Mesenchymal stem cell (in vitro differentiated cells and primary cell): ENCODE results near the gene YJU2.

Source experiments
- DNase-seq: peaks from one replicate; pipeline ENCODE4 v3.0.0-alpha.2; 2013
- H2AFZ ChIP-seq: one replicate; pipeline ENCODE4 v1.6.1; 2013; ENCODE audit warnings: low read depth, mild to moderate bottlenecking, control low read depth, inconsistent platforms, low read length, moderate library complexity
- H2AK5ac ChIP-seq: 2 replicates; pipeline ENCODE4 v1.6.1; 2013; ENCODE audit warnings: low read length, moderate library complexity, mild to moderate bottlenecking, inconsistent platforms; ENCODE audit not compliant: severe bottlenecking
- H2BK120ac ChIP-seq: one replicate; pipeline ENCODE4 v1.6.1; 2013; ENCODE audit warnings: low read depth, mild to moderate bottlenecking, inconsistent platforms, low read length, moderate library complexity
- H2BK12ac ChIP-seq, 2 experiments: one replicate each; pipeline ENCODE4 v1.6.1; 2013; ENCODE audit warnings: inconsistent platforms in 2 of 2, low read length in 2 of 2, mild to moderate bottlenecking in 2 of 2, moderate library complexity in 2 of 2, control low read depth in 1 of 2
- H2BK15ac ChIP-seq: one replicate; pipeline ENCODE4 v1.6.1; 2013; ENCODE audit warnings: mild to moderate bottlenecking, low read depth, inconsistent platforms; ENCODE audit not compliant: poor library complexity, severe bottlenecking
- H2BK5ac ChIP-seq: 2 replicates; pipeline ENCODE4 v1.6.1; 2013; ENCODE audit warnings: low read depth, mild to moderate bottlenecking, low read length, control low read depth, inconsistent platforms; ENCODE audit not compliant: poor library complexity, severe bottlenecking
- H3K14ac ChIP-seq, 2 experiments: one replicate each; pipeline ENCODE4 v1.6.1; 2013; ENCODE audit warnings: inconsistent platforms in 2 of 2, low read length in 2 of 2, control low read depth in 1 of 2, mild to moderate bottlenecking in 1 of 2, moderate library complexity in 1 of 2
- H3K18ac ChIP-seq, 2 experiments: one replicate each; pipeline ENCODE4 v1.6.1; 2013; ENCODE audit warnings: inconsistent platforms in 2 of 2, low read length in 2 of 2, control low read depth in 1 of 2, low read depth in 1 of 2, mild to moderate bottlenecking in 1 of 2
- H3K23ac ChIP-seq, 2 experiments: one replicate each; pipeline ENCODE4 v1.6.1; 2013; ENCODE audit warnings: inconsistent platforms in 2 of 2, low read length in 2 of 2, mild to moderate bottlenecking in 2 of 2, moderate library complexity in 2 of 2, control low read depth in 1 of 2
- H3K27ac ChIP-seq: 2 replicates; pipeline ENCODE4 v1.5.1; 2013; ENCODE audit warnings: mild to moderate bottlenecking, moderate library complexity, low read length, control low read depth, inconsistent platforms; ENCODE audit not compliant: poor library complexity, severe bottlenecking
- H3K27me3 ChIP-seq, 2 experiments: 2 replicates each; pipeline versions ENCODE4 v1.6.1 to v1.7.0; 2013; ENCODE audit warnings: low read length in 2 of 2, mild to moderate bottlenecking in 2 of 2, moderate library complexity in 2 of 2, control low read depth in 1 of 2, inconsistent platforms in 1 of 2; ENCODE audit not compliant: control insufficient read depth in 1 of 2, insufficient read depth in 1 of 2
- H3K36me3 ChIP-seq, 2 experiments: 2 replicates each; pipeline versions ENCODE4 v1.6.1 to v1.7.0; 2013; ENCODE audit warnings: low read length in 2 of 2, control low read depth in 1 of 2, inconsistent platforms in 1 of 2, low read depth in 1 of 2, mild to moderate bottlenecking in 1 of 2; ENCODE audit not compliant: insufficient read depth in 2 of 2, control insufficient read depth in 1 of 2
- H3K4ac ChIP-seq, 2 experiments: one replicate each; pipeline ENCODE4 v1.6.1; 2013; ENCODE audit warnings: inconsistent platforms in 2 of 2, low read length in 2 of 2, mild to moderate bottlenecking in 2 of 2, moderate library complexity in 2 of 2, control low read depth in 1 of 2, low read depth in 1 of 2
- H3K4me1 ChIP-seq: 2 replicates; pipeline ENCODE4 v1.6.1; 2013; ENCODE audit warnings: low read depth, low read length, control low read depth; ENCODE audit not compliant: control insufficient read depth, insufficient read depth
- H3K4me2 ChIP-seq: 2 replicates; pipeline ENCODE4 v1.6.1; 2013; ENCODE audit warnings: low read length, mild to moderate bottlenecking, inconsistent platforms; ENCODE audit not compliant: poor library complexity, severe bottlenecking
- H3K4me3 ChIP-seq, 2 experiments: 2 replicates each; pipeline versions ENCODE4 v1.5.1 to v1.7.0; 2013; ENCODE audit warnings: low read length in 2 of 2, mild to moderate bottlenecking in 2 of 2, control low read depth in 1 of 2, low read depth in 1 of 2; ENCODE audit not compliant: insufficient read depth in 1 of 2
- H3K79me1 ChIP-seq: replicated peaks from 2 replicates; pipeline ENCODE4 v1.6.1; 2013; ENCODE audit warnings: mild to moderate bottlenecking, control low read depth, low read length, inconsistent platforms; ENCODE audit not compliant: poor library complexity, severe bottlenecking
- H3K9ac ChIP-seq: 2 replicates; pipeline ENCODE4 v1.7.0; 2013; ENCODE audit warnings: mild to moderate bottlenecking, low read length, moderate library complexity
- H3K9me3 ChIP-seq: 2 replicates; pipeline ENCODE4 v1.7.0; 2013; ENCODE audit warnings: mild to moderate bottlenecking, low read length; ENCODE audit not compliant: control insufficient read depth
- H4K8ac ChIP-seq: one replicate; pipeline ENCODE4 v1.6.1; 2013; ENCODE audit warnings: inconsistent platforms, mild to moderate bottlenecking, low read length, moderate library complexity
- H4K91ac ChIP-seq: one replicate; pipeline ENCODE4 v1.6.1; 2013; ENCODE audit warnings: mild to moderate bottlenecking, low read length, inconsistent platforms
- WGBS: methylation state at CpG from one replicate; pipeline ENCODE4 v1.1.7; 2013; ENCODE audit warnings: mixed read lengths; 5-methylcytosine and 5-hydroxymethylcytosine counted together

Gene YJU2

GRCh38 chr19:4277191-4277696 lies 30.4 kb downstream of the YJU2 start:
- H3K27me3 ChIP-seq, result peaks cover 45 to 47% of the 10 kb centered on the region in 2 experiments
- H2BK120ac ChIP-seq, result no peak overlapping the region
- no peak overlapping the region for H2BK5ac ChIP-seq
- H4K91ac ChIP-seq, result no peak overlapping the region
- H3K27ac ChIP-seq, result no peak overlapping the region
- no peaks in the 10 kb centered on the region for H3K9me3 ChIP-seq
- H3K36me3 ChIP-seq, result no peaks in the 10 kb centered on the region
- no peak overlapping the region for H3K4me3 ChIP-seq
- H3K23ac ChIP-seq, result no peak overlapping the region
- no peak overlapping the region for H3K18ac ChIP-seq
- no peak overlapping the region for H2AK5ac ChIP-seq
- H3K4me1 ChIP-seq, result peaks cover 17% of the 10 kb centered on the region
- no peak overlapping the region for H3K9ac ChIP-seq
- H4K8ac ChIP-seq, result peak overlapping the region; percentile 23
- no peaks in the 10 kb centered on the region for H3K79me1 ChIP-seq
- WGBS, result 39% methylated on average over 15 of the region's 16 CpGs
- no peak overlapping the region for H3K14ac ChIP-seq
- DNase-seq, result no peak
- H3K4ac ChIP-seq, result no peak overlapping the region
- H2BK15ac ChIP-seq, result no peak overlapping the region
- H2AFZ ChIP-seq, result no peak overlapping the region
- no peak overlapping the region for H2BK12ac ChIP-seq
- no peak overlapping the region for H3K4me2 ChIP-seq

- H2AFZ ChIP-seq, result no peak overlapping the region
Observed at GRCh38 chr19:4278010-4278409, 31.1 kb downstream of the YJU2 start.

GRCh38 chr19:4278419-4279266 lies 31.8 kb downstream of the YJU2 start, which contains the start of gene SHD:
SHD (plus strand) TSS chr19:4279266; CDS start chr19:4280064, 798 bp downstream.
- H3K4ac ChIP-seq, result no peak within 1 kb of the TSS
- no peaks in the 10 kb centered on the region for H3K36me3 ChIP-seq
- no peaks in the 10 kb centered on the region for H3K9me3 ChIP-seq
- peak within 1 kb of the TSS; percentile 59 for H3K4me2 ChIP-seq
- H3K79me1 ChIP-seq, result no peaks in the 10 kb centered on the region
- H2BK120ac ChIP-seq, result peak within 1 kb of the TSS; percentile 5
- no peak within 1 kb of the TSS for H2BK5ac ChIP-seq
- H4K8ac ChIP-seq, result no peak within 1 kb of the TSS
- no peak within 1 kb of the TSS for H2AFZ ChIP-seq
- H2BK15ac ChIP-seq, result no peak within 1 kb of the TSS
- no peak within 1 kb of the TSS for H3K23ac ChIP-seq
- H2BK12ac ChIP-seq, result no peak within 1 kb of the TSS
- H4K91ac ChIP-seq, result no peak within 1 kb of the TSS
- no peak within 1 kb of the TSS for H2AK5ac ChIP-seq
- no peak within 1 kb of the TSS for H3K27ac ChIP-seq
- DNase-seq, result no peak
- H3K27me3 ChIP-seq, result peaks cover 54 to 55% of the 10 kb centered on the region in 2 experiments
- H3K4me1 ChIP-seq, result peaks cover 17% of the 10 kb centered on the region
- H3K18ac ChIP-seq, result no peak within 1 kb of the TSS
- peak within 1 kb of the TSS in 1 of 2 experiments; percentile 17 for H3K4me3 ChIP-seq
- H3K14ac ChIP-seq, result no peak within 1 kb of the TSS
- WGBS, result under 1% methylated on average over 22 of the region's 44 CpGs
- no peak within 1 kb of the TSS for H3K9ac ChIP-seq

More at GRCh38 chr19:4278010-4278409, 31.1 kb downstream of the YJU2 start:
- no peak for DNase-seq
- peaks cover 17% of the 10 kb centered on the region for H3K4me1 ChIP-seq
- H3K4ac ChIP-seq, result no peak overlapping the region
- no peak overlapping the region for H2AK5ac ChIP-seq
- H3K27me3 ChIP-seq, result peaks cover 50 to 51% of the 10 kb centered on the region in 2 experiments
- no peak overlapping the region for H3K4me2 ChIP-seq
- no peaks in the 10 kb centered on the region for H3K36me3 ChIP-seq
- no peaks in the 10 kb centered on the region for H3K79me1 ChIP-seq
- H2BK12ac ChIP-seq, result no peak overlapping the region
- no peak overlapping the region for H2BK15ac ChIP-seq
- no peak overlapping the region for H3K18ac ChIP-seq
- H4K8ac ChIP-seq, result no peak overlapping the region
- no peak overlapping the region for H3K27ac ChIP-seq
- H2BK120ac ChIP-seq, result no peak overlapping the region
- H3K4me3 ChIP-seq, result no peak overlapping the region
- H3K9ac ChIP-seq, result no peak overlapping the region
- H3K23ac ChIP-seq, result no peak overlapping the region
- no peaks in the 10 kb centered on the region for H3K9me3 ChIP-seq
- WGBS, result 13% methylated on average over 4 of the region's 4 CpGs
- no peak overlapping the region for H2BK5ac ChIP-seq
- no peak overlapping the region for H3K14ac ChIP-seq
- H4K91ac ChIP-seq, result no peak overlapping the region

GRCh38 chr19:4279267-4279529 lies 32.3 kb downstream of the YJU2 start:
- Histone ChIP-seq H3K27me3 (peaks cover 55% of the 10 kb centered on the region in 2 experiments), H4K8ac (no peak overlapping the region), H3K14ac (no peak overlapping the region), H3K4ac (no peak overlapping the region), H3K4me1 (peaks cover 17% of the 10 kb centered on the region), H2BK15ac (no peak overlapping the region), H3K9me3 (no peaks in the 10 kb centered on the region), H2BK12ac (no peak overlapping the region), H3K27ac (no peak overlapping the region), H2BK120ac (no peak overlapping the region), H3K4me3 (no peak overlapping the region), H4K91ac (no peak overlapping the region), H3K9ac (no peak overlapping the region), H3K4me2 (peak overlapping the region; percentile 59), H3K18ac (no peak overlapping the region), H2BK5ac (no peak overlapping the region), H2AFZ (no peak overlapping the region), H3K79me1 (no peaks in the 10 kb centered on the region), H2AK5ac (no peak overlapping the region), H3K23ac (no peak overlapping the region), H3K36me3 (no peaks in the 10 kb centered on the region)
- 2% methylated on average over 12 of the region's 30 CpGs for WGBS
- no peak for DNase-seq
